ENCODE results near the gene CNIH2. TPM values are rescaled to one million over a fixed set of nuclear protein-coding genes. Genes with fewer than 3 reads are reported as not detected.
A peak's percentile ranks its signal among the peaks of the same experiment; 100 is the strongest.

Gene CNIH2
- total and polyA plus RNA-seq, 2 of the 13 experiments (the other 11 are each of a cell fraction or from before 2014, with no cell fraction given), result 0.60 to 0.69 TPM

DNA sequence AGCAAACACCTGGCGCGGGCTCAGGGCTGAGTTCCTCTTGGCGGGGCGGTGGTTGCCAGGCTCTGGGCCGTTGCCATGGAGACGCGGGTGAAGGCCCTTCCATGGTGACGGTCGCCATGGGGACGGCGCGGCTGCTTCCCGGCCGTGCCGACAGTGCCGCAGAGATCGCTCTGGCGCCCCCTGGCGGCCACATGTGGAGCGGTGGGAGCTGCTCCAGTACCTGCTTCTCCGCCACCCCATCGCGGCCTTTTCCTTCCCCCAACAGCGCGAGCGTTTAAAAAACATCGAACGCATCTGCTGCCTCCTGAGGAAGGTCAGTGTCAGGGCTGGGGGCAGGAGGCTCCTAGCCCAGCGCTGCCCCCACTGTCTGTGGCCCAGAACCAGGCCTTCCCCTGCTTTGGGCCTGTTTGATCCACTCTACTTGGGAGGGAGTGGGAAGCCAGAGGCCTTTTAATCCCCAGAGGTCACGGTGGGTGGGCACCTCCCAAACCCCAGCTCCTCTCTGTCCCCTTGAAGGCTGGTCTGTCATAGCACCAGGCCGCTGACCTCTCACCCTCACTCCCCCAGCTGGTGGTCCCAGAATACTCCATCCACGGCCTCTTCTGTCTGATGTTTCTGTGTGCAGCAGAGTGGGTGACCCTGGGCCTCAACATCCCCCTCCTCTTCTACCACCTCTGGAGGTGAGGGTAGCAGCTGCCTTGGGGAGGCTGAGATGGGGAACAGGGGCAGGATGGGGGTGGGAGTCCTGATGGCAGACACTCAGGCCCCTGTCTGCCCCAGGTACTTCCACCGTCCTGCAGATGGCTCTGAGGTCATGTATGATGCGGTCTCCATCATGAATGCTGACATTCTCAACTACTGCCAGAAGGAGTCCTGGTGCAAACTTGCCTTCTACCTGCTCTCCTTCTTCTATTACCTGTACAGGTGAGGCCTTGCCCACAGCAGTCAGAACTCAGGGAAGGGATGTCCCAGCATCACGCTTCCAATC is 4.8 kb downstream of the CNIH2 start (continued):
- TF ChIP-seq, protein P1, sequence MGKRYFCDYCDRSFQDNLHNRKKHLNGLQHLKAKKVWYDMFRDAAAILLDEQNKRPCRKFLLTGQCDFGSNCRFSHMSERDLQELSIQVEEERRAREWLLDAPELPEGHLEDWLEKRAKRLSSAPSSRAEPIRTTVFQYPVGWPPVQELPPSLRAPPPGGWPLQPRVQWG (CRISPR knock-in tag; IDR thresholded peaks at IDR 0.05; ENCODE audit: borderline replicate concordance, low read depth), result no peak
- no peak for TF ChIP-seq TOE1 (CRISPR knock-in tag; IDR thresholded peaks at IDR 0.05)
- TF ChIP-seq ZNF572 (CRISPR knock-in tag; IDR thresholded peaks at IDR 0.05), result peak; percentile 77; the same call in 1 of the 2 replicates
- TF ChIP-seq NPAS2 (CRISPR knock-in tag; IDR thresholded peaks at IDR 0.05; ENCODE audit: borderline replicate concordance), result no peak
- TF ChIP-seq, protein P2, sequence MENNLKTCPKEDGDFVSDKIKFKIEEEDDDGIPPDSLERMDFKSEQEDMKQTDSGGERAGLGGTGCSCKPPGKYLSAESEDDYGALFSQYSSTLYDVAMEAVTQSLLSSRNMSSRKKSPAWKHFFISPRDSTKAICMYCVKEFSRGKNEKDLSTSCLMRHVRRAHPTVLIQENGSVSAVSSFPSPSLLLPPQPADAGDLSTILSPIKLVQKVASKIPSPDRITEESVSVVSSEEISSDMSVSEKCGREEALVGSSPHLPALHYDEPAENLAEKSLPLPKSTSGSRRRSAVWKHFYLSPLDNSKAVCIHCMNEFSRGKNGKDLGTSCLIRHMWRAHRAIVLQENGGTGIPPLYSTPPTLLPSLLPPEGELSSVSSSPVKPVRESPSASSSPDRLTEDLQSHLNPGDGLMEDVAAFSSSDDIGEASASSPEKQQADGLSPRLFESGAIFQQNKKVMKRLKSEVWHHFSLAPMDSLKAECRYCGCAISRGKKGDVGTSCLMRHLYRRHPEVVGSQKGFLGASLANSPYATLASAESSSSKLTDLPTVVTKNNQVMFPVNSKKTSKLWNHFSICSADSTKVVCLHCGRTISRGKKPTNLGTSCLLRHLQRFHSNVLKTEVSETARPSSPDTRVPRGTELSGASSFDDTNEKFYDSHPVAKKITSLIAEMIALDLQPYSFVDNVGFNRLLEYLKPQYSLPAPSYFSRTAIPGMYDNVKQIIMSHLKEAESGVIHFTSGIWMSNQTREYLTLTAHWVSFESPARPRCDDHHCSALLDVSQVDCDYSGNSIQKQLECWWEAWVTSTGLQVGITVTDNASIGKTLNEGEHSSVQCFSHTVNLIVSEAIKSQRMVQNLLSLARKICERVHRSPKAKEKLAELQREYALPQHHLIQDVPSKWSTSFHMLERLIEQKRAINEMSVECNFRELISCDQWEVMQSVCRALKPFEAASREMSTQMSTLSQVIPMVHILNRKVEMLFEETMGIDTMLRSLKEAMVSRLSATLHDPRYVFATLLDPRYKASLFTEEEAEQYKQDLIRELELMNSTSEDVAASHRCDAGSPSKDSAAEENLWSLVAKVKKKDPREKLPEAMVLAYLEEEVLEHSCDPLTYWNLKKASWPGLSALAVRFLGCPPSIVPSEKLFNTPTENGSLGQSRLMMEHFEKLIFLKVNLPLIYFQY (CRISPR knock-in tag; IDR thresholded peaks at IDR 0.05; ENCODE audit: borderline replicate concordance), result no peak
- 0 out of 2 replicates have a peak, but pooled peaks have one; percentile 38 for TF ChIP-seq ELF3 (CRISPR knock-in tag; IDR thresholded peaks at IDR 0.05)
- TF ChIP-seq TMF1 (CRISPR knock-in tag; IDR thresholded peaks at IDR 0.05; ENCODE audit: low read depth), result no peak
- TF ChIP-seq, protein P3, sequence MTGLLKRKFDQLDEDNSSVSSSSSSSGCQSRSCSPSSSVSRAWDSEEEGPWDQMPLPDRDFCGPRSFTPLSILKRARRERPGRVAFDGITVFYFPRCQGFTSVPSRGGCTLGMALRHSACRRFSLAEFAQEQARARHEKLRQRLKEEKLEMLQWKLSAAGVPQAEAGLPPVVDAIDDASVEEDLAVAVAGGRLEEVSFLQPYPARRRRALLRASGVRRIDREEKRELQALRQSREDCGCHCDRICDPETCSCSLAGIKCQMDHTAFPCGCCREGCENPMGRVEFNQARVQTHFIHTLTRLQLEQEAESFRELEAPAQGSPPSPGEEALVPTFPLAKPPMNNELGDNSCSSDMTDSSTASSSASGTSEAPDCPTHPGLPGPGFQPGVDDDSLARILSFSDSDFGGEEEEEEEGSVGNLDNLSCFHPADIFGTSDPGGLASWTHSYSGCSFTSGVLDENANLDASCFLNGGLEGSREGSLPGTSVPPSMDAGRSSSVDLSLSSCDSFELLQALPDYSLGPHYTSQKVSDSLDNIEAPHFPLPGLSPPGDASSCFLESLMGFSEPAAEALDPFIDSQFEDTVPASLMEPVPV (CRISPR knock-in tag; IDR thresholded peaks at IDR 0.05), result no peak
- TF ChIP-seq, protein P4, sequence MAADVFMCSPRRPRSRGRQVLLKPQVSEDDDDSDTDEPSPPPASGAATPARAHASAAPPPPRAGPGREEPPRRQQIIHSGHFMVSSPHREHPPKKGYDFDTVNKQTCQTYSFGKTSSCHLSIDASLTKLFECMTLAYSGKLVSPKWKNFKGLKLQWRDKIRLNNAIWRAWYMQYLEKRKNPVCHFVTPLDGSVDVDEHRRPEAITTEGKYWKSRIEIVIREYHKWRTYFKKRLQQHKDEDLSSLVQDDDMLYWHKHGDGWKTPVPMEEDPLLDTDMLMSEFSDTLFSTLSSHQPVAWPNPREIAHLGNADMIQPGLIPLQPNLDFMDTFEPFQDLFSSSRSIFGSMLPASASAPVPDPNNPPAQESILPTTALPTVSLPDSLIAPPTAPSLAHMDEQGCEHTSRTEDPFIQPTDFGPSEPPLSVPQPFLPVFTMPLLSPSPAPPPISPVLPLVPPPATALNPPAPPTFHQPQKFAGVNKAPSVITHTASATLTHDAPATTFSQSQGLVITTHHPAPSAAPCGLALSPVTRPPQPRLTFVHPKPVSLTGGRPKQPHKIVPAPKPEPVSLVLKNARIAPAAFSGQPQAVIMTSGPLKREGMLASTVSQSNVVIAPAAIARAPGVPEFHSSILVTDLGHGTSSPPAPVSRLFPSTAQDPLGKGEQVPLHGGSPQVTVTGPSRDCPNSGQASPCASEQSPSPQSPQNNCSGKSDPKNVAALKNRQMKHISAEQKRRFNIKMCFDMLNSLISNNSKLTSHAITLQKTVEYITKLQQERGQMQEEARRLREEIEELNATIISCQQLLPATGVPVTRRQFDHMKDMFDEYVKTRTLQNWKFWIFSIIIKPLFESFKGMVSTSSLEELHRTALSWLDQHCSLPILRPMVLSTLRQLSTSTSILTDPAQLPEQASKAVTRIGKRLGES (CRISPR knock-in tag; IDR thresholded peaks at IDR 0.05; ENCODE audit: borderline replicate concordance), result no peak
- TF ChIP-seq NRL (CRISPR knock-in tag; IDR thresholded peaks at IDR 0.05; ENCODE audit: borderline replicate concordance), result peak; percentile 50; the same call in 1 of the 2 replicates
- TF ChIP-seq, protein P5, sequence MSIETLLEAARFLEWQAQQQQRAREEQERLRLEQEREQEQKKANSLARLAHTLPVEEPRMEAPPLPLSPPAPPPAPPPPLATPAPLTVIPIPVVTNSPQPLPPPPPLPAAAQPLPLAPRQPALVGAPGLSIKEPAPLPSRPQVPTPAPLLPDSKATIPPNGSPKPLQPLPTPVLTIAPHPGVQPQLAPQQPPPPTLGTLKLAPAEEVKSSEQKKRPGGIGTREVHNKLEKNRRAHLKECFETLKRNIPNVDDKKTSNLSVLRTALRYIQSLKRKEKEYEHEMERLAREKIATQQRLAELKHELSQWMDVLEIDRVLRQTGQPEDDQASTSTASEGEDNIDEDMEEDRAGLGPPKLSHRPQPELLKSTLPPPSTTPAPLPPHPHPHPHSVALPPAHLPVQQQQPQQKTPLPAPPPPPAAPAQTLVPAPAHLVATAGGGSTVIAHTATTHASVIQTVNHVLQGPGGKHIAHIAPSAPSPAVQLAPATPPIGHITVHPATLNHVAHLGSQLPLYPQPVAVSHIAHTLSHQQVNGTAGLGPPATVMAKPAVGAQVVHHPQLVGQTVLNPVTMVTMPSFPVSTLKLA (IDR thresholded peaks at IDR 0.05), result no peak
- TF ChIP-seq AGO1 (IDR thresholded peaks at IDR 0.05; ENCODE audit: low read depth, low read length, poor library complexity, severe bottlenecking), result peak; percentile 95
- TF ChIP-seq, protein P6, sequence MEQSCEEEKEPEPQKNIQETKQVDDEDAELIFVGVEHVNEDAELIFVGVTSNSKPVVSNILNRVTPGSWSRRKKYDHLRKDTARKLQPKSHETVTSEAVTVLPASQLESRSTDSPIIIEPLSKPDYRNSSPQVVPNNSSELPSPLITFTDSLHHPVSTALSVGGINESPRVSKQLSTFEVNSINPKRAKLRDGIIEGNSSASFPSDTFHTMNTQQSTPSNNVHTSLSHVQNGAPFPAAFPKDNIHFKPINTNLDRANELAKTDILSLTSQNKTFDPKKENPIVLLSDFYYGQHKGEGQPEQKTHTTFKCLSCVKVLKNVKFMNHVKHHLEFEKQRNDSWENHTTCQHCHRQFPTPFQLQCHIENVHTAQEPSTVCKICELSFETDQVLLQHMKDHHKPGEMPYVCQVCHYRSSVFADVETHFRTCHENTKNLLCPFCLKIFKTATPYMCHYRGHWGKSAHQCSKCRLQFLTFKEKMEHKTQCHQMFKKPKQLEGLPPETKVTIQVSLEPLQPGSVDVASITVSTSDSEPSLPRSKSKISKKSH (CRISPR knock-in tag; IDR thresholded peaks at IDR 0.05; ENCODE audit: borderline replicate concordance), result peak; percentile 77; the same call in 1 of the 2 replicates
- no peak for TF ChIP-seq ZBTB1 (CRISPR knock-in tag; IDR thresholded peaks at IDR 0.05; ENCODE audit: borderline replicate concordance)

Measured in HepG2 (cell line).